Muscle layer of duodenum (tissue), 2 donors: ENCODE measurements around the gene IBTK.
"Not testable (repeated sequence)": the region's sequence is repeated elsewhere in the genome, so short reads cannot be mapped to it uniquely, and the experiment has no call there.

Experiments
- H3K27ac ChIP-seq: one replicate; pipeline ENCODE4 v1.7.0; 2013; ENCODE audit warnings: mild to moderate bottlenecking, low read length
- H3K27me3 ChIP-seq: one replicate; pipeline ENCODE4 v1.7.0; 2013; ENCODE audit warnings: low read depth, mild to moderate bottlenecking, control low read depth, low read length
- H3K36me3 ChIP-seq, 2 donors: one replicate each; pipeline ENCODE4 v1.7.0; 2013; ENCODE audit warnings: low read length in 2 of 2, control low read depth in 1 of 2, mild to moderate bottlenecking in 1 of 2; ENCODE audit not compliant: insufficient read depth in 2 of 2, control insufficient read depth in 1 of 2
- H3K4me1 ChIP-seq, 2 donors: one replicate each; pipeline ENCODE4 v1.7.0; 2013; ENCODE audit warnings: low read length in 2 of 2, mild to moderate bottlenecking in 2 of 2, control low read depth in 1 of 2, moderate library complexity in 1 of 2; ENCODE audit not compliant: insufficient read depth in 2 of 2, control insufficient read depth in 1 of 2
- H3K4me3 ChIP-seq, 2 donors: one replicate each; pipeline ENCODE4 v1.7.0; 2013; ENCODE audit warnings: low read length in 2 of 2, low read depth in 1 of 2, mild to moderate bottlenecking in 1 of 2
- H3K9me3 ChIP-seq, 2 donors: one replicate each; pipeline ENCODE4 v1.7.0; 2013; ENCODE audit warnings: low read length in 2 of 2, control low read depth in 1 of 2, mild to moderate bottlenecking in 1 of 2; ENCODE audit not compliant: control insufficient read depth in 1 of 2
- donor health status: healthy.

IBTK gene

GRCh38 chr6:82197784-82198183 is 49.8 kb downstream of the IBTK start:
- Histone ChIP-seq H3K27ac (no peak overlapping the region), H3K27me3 (no peaks in the 10 kb centered on the region), H3K36me3 (peaks cover 47 to 74% of the 10 kb centered on the region in 2 donors)

GRCh38 chr6:82197245-82197644 is 50.3 kb downstream of the IBTK start:
- not testable (repeated sequence) for H3K4me3 ChIP-seq, H3K4me1 ChIP-seq, H3K27ac ChIP-seq, H3K9me3 ChIP-seq, H3K27me3 ChIP-seq
- peaks cover 47 to 70% of the 10 kb centered on the region in 2 donors for H3K36me3 ChIP-seq

More at GRCh38 chr6:82197784-82198183, 49.8 kb downstream of the IBTK start:
- Histone ChIP-seq H3K9me3 (no peaks in the 10 kb centered on the region), H3K4me3 (no peak overlapping the region), H3K4me1 (no peaks in the 10 kb centered on the region)

DNA sequence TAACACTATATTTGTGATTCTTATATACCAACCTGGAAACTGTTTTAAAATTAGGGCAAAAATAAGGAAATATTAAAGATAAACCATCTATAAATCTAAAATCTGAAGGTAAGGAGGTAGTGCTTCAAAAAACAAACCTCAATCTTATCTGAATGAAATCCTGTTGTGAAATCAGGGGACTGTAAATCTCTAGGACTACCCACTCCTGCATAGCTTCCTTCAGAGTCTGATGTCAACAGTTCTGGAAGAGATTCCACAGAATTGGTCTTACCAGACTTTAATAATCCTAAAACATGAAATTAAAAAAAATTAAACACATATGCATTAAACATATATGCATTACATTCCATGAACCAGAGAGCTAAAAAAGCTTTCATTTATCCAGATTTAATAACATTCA is 51.4 kb downstream of the IBTK start:
- Histone ChIP-seq H3K27ac (no peak overlapping the region), H3K27me3 (no peaks in the 10 kb centered on the region), H3K4me1 (no peaks in the 10 kb centered on the region), H3K9me3 (no peaks in the 10 kb centered on the region), H3K4me3 (no peak overlapping the region), H3K36me3 (peaks cover 53 to 65% of the 10 kb centered on the region in 2 donors)

DNA sequence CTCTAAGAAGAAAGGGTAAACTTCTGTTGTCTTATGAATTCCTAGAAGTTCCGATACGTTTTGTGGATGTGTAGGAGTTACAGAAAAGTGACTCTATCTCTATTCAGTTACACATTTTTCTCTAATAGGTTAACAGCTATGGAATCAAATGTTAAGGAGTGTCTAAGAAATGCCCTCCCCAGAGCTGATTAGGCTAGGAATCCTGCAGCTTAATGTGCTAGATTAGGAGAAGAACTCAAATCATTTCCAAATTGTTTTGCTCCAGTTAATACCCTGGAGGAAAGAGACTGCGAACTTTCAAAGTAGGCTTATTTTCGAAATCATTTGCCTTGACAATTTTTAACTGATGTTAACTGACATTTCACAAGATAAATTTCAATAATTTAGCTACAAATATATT is 51.9 kb downstream of the IBTK start:
- no peaks in the 10 kb centered on the region for H3K9me3 ChIP-seq
- H3K4me3 ChIP-seq = no peak overlapping the region
- no peak overlapping the region for H3K27ac ChIP-seq
- no peaks in the 10 kb centered on the region for H3K27me3 ChIP-seq
- H3K36me3 ChIP-seq = peaks cover 54 to 61% of the 10 kb centered on the region in 2 donors
- no peaks in the 10 kb centered on the region for H3K4me1 ChIP-seq

DNA sequence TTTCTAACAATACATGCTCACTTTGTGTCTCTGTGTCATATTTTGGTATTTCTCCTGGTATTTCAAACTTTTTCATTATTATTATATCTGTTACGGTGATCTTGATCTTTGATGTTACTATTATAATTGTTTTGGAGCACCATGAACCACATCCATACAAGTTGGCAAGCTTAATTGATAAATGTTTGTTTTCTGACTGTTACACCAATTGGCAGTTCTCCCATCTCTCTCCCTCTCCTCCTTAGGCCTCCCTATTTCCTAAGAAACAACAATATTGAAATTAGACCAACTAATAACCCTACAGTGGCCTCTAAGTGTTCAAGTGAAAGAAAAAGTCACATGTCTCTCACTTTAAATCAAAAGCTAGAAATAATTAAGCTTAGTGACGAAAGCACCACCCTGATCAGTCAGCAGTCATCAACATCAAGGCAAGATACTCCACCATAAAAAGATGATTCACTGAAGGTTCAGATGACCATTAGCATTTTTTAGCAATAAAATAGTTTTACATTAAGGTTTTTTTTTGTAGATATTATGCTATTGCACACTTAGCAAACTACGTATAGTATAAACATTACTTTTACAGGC is 61.5 kb downstream of the IBTK start:
- Histone ChIP-seq H3K9me3 (no peaks in the 10 kb centered on the region), H3K27ac (no peak overlapping the region), H3K27me3 (no peaks in the 10 kb centered on the region), H3K4me3 (no peak overlapping the region), H3K4me1 (peaks cover 0 to 4% of the 10 kb centered on the region in 2 donors), H3K36me3 (peaks cover 29 to 38% of the 10 kb centered on the region in 2 donors)

DNA sequence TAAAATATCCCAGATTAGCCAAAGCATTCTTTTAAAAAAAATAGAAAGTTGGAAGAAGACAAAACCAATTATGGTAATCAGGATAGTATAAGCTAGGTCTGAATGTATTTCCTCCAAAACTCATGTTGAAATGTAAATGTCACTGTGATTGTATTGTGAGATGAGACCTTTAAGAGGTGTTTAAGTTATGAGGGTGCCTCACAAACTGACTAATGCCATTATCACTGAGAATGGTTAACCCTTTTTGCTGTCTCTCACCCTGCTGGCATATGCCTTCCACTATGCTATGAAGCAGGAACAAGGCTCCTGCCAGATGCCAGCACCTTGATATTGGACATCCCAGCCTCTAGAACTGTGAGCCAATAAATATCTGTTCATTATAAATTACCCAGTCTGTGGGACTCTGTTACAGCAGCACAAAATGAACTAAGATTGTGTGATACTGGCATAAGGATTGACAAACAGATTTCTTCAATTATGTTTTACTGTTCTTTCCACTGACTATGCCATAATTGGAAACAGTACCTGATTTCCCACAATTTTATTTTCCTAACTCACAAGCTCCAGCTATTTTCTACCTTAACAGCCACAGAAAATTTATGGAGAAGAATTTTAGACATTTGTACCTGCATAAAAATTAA is 63.8 kb downstream of the IBTK start:
- H3K36me3 ChIP-seq = peaks cover 39 to 49% of the 10 kb centered on the region in 2 donors
- peaks cover 0 to 4% of the 10 kb centered on the region in 2 donors for H3K4me1 ChIP-seq
- H3K4me3 ChIP-seq = no peak overlapping the region
- no peaks in the 10 kb centered on the region for H3K9me3 ChIP-seq
- H3K27me3 ChIP-seq = no peaks in the 10 kb centered on the region
- no peak overlapping the region for H3K27ac ChIP-seq

- Histone ChIP-seq H3K36me3 (peaks cover 37 to 45% of the 10 kb centered on the region in 2 donors), H3K27ac (no peak overlapping the region)
Observed at GRCh38 chr6:82182756-82183155, 64.8 kb downstream of the IBTK start.

DNA sequence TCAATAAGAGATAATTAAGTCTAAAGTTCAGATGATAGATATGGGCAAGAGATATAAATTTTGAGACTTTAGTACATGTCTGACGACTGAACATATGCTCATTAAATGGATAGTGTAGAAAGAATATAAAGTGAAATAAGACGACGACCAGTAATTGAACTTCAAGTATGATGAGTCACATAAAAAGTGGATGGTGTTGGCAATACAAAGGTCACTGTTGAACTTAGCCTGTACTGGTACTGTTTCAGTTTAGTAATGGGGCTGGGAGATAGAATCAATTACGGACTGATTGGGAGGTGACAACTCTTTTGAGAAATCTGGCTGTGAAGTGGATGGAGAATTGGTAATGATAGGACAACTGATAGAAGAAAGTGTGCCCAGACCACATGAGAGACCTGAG is 68.1 kb downstream of the IBTK start:
- no peak overlapping the region for H3K27ac ChIP-seq
- H3K27me3 ChIP-seq = no peaks in the 10 kb centered on the region
- peaks cover 0 to 4% of the 10 kb centered on the region in 2 donors for H3K4me1 ChIP-seq
- H3K9me3 ChIP-seq = no peaks in the 10 kb centered on the region
- no peak overlapping the region for H3K4me3 ChIP-seq
- H3K36me3 ChIP-seq = peaks cover 37 to 41% of the 10 kb centered on the region in 2 donors

More at GRCh38 chr6:82182756-82183155, 64.8 kb downstream of the IBTK start:
- no peaks in the 10 kb centered on the region for H3K27me3 ChIP-seq
- no peaks in the 10 kb centered on the region for H3K9me3 ChIP-seq
- H3K4me3 ChIP-seq = no peak overlapping the region
- peaks cover 0 to 4% of the 10 kb centered on the region in 2 donors for H3K4me1 ChIP-seq

DNA sequence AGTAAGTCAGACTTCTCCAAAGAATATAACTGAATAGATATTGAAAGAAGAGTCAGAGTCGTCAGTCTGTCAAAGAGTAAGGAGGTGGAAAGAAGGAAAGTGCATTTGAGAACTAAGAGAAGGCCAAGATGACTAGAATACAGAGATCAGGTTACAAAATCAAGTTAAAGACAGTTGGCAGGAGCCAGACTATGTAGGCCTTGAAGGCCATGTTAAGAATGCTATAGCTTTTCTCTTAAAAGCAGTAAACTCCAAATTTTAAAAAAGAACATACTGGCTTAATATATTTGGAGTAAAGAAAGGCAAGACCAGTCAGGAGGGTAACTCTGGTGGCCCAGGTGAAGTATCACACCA is 68.8 kb downstream of the IBTK start:
- H3K4me3 ChIP-seq = no peak overlapping the region
- H3K27me3 ChIP-seq = no peaks in the 10 kb centered on the region
- H3K4me1 ChIP-seq = peaks cover 0 to 2% of the 10 kb centered on the region in 2 donors
- no peak overlapping the region for H3K27ac ChIP-seq
- H3K36me3 ChIP-seq = peaks cover 37 to 46% of the 10 kb centered on the region in 2 donors
- no peaks in the 10 kb centered on the region for H3K9me3 ChIP-seq

DNA sequence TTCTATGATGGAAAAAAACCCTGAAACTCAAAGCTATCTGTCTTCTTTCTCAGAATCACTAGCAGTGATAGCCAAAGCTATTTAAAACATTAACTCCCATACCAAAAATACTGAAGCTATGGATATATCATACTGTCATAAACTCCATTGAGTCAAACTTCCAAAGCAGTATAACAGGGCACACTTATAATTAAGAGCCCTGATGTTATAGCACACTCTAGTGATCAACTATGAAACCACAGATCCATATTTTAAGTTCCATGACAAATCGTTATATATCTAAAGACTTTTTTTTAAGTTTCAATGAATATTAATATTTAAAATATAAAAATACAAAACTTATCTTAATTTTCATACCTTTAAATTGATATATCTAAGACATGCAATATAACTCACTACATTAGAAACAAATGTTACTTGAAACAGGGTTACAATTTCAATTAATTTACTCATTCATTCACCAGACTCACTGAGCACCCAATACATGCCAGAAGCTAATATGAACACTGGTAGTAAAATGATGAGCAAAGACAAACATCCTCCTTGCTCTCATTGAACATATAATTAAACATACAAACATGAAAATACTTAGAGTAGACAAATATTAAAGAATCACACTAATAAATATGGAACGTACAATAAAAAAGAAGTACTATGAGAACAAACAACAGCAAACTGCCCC is 69.3 kb downstream of the IBTK start:
- no peak overlapping the region for H3K27ac ChIP-seq
- H3K36me3 ChIP-seq = peaks cover 38 to 46% of the 10 kb centered on the region in 2 donors

DNA sequence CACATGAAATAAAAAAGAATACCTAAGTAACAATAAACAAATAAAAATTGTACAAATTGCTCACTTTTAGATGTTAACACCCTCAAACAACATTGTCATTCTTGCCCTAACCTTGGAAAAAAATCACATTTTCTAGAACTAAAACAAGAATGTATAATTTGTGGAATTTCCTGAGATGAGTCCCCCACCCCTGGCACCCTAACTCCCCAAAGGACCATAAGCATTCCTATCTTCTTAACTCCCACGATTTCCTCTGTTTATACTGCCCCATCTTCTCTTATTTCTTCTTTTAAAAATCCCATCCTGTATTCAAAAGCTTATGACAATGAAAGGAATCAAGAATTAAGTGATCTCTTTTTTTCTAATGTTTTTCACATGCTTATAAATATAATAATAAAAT is 70.9 kb downstream of the IBTK start:
- Histone ChIP-seq H3K27ac (no peak overlapping the region), H3K27me3 (no peaks in the 10 kb centered on the region), H3K4me3 (no peak overlapping the region), H3K36me3 (peaks cover 40 to 46% of the 10 kb centered on the region in 2 donors), H3K4me1 (no peaks in the 10 kb centered on the region), H3K9me3 (no peaks in the 10 kb centered on the region)

More for the DNA sequence above, 69.3 kb downstream of the IBTK start:
- H3K4me3 ChIP-seq = no peak overlapping the region
- no peaks in the 10 kb centered on the region for H3K27me3 ChIP-seq
- no peaks in the 10 kb centered on the region for H3K4me1 ChIP-seq
- no peaks in the 10 kb centered on the region for H3K9me3 ChIP-seq
